Neural cell (in vitro differentiated cells): Measurements from ENCODE around the gene WBP11. TPM values are rescaled to one million over a fixed set of nuclear protein-coding genes. Genes with fewer than 3 reads are reported as not detected.

ENCODE experiments used
- H2AFZ ChIP-seq: fragments of 200-600, 300-800 bp; sonication (generic), shearing (Covaris generic); 2 replicates; pipeline ENCODE4 v1.6.0; 2014; ENCODE audit warnings: low read depth, mild to moderate bottlenecking, antibody characterized with exemption, low read length, moderate library complexity
- H3F3A ChIP-seq: fragments of 200-600 bp; shearing (Covaris generic); 2 replicates; pipeline ENCODE4 v1.6.1; 2016; ENCODE audit warnings: mild to moderate bottlenecking, moderate library complexity, mixed read lengths, antibody characterized with exemption, low read length; ENCODE audit not compliant: insufficient read depth, poor library complexity, severe bottlenecking
- H3K27ac ChIP-seq: fragments of 200-600, 300-800 bp; sonication (generic), shearing (Covaris generic); 2 replicates; pipeline ENCODE4 v1.5.1; 2014; ENCODE audit warnings: mild to moderate bottlenecking, low read length, moderate library complexity
- H3K27me3 ChIP-seq: fragments of 300-800, 200-600 bp; sonication (generic), shearing (Covaris generic); 2 replicates; pipeline ENCODE4 v1.6.0; 2014; ENCODE audit warnings: mild to moderate bottlenecking, low read depth, low read length, moderate library complexity; ENCODE audit not compliant: insufficient read depth
- H3K36me3 ChIP-seq: fragments of 300-800, 200-600 bp; sonication (generic), shearing (Covaris generic); 2 replicates; pipeline ENCODE4 v1.5.1; 2014; ENCODE audit warnings: mild to moderate bottlenecking, antibody characterized with exemption, low read length, moderate library complexity; ENCODE audit not compliant: insufficient read depth
- H3K4me2 ChIP-seq: fragments of 300-800, 200-600 bp; sonication (generic), shearing (Covaris generic); 2 replicates; pipeline ENCODE4 v1.6.0; 2014; ENCODE audit warnings: mild to moderate bottlenecking, low read length
- H3K4me3 ChIP-seq: fragments of 300-800, 200-600 bp; sonication (generic), shearing (Covaris generic); 2 replicates; pipeline ENCODE4 v1.5.1; 2014; ENCODE audit warnings: mild to moderate bottlenecking, low read length, moderate library complexity
- H3K79me2 ChIP-seq: fragments of 200-600 bp; shearing (Covaris generic); replicated peaks from 2 replicates; pipeline ENCODE4 v1.6.0; 2014; ENCODE audit warnings: mild to moderate bottlenecking, low read length, moderate library complexity; ENCODE audit not compliant: insufficient read depth
- H3K9ac ChIP-seq: fragments of 300-800, 200-600 bp; sonication (generic), shearing (Covaris generic); 2 replicates; pipeline ENCODE4 v1.6.1; 2016; ENCODE audit warnings: mild to moderate bottlenecking, low read length, mixed read lengths
- H3K9me2 ChIP-seq: fragments of 200-600 bp; shearing (Covaris generic); 2 replicates; pipeline ENCODE4 v1.6.1; 2016; ENCODE audit warnings: mild to moderate bottlenecking, low read length, mixed read lengths; ENCODE audit not compliant: insufficient read depth
- H3K9me3 ChIP-seq: fragments of 200-600, 300-800 bp; sonication (generic), shearing (Covaris generic); 2 replicates; pipeline ENCODE4 v1.6.1; 2016; ENCODE audit warnings: mild to moderate bottlenecking, mixed run types, low read length, moderate library complexity, mixed read lengths
- H4K20me1 ChIP-seq: fragments of 200-600 bp; shearing (Covaris generic); 2 replicates; pipeline ENCODE4 v1.6.1; 2016; ENCODE audit warnings: mild to moderate bottlenecking, mixed run types; ENCODE audit not compliant: insufficient read depth
- CTCF ChIP-seq: fragments of 450-650 bp; IDR thresholded peaks from 2 replicates; pipeline ENCODE4 v1.5.1; 2014; ENCODE audit warnings: antibody characterized with exemption, mild to moderate bottlenecking, moderate library complexity; ENCODE audit not compliant: poor library complexity, severe bottlenecking
- EP300 ChIP-seq: fragments of 450-650 bp; conservative IDR thresholded peaks from 2 replicates; pipeline ENCODE4 v1.6.1; 2014; ENCODE audit warnings: antibody characterized with exemption, mild to moderate bottlenecking, moderate library complexity; ENCODE audit not compliant: poor library complexity, severe bottlenecking
- EZH2 ChIP-seq: fragments of 200-600, 300-800 bp; shearing (Covaris generic), sonication (generic); IDR thresholded peaks from 2 replicates; pipeline ENCODE4 v1.6.1; 2014; ENCODE audit warnings: antibody characterized with exemption, low read length, borderline replicate concordance, mild to moderate bottlenecking; ENCODE audit not compliant: insufficient read depth, poor library complexity, severe bottlenecking
- MXI1 ChIP-seq: fragments of 450-650 bp; conservative IDR thresholded peaks from 2 replicates; pipeline ENCODE4 v1.6.1; 2014; ENCODE audit warnings: antibody characterized with exemption, mild to moderate bottlenecking; ENCODE audit not compliant: poor library complexity, severe bottlenecking
- POLR2AphosphoS5 ChIP-seq: IDR thresholded peaks from 2 replicates; pipeline ENCODE4 v1.6.1; 2012
- RAD21 ChIP-seq: fragments of 450-650 bp; conservative IDR thresholded peaks from 2 replicates; pipeline ENCODE4 v1.6.1; 2014; ENCODE audit warnings: antibody characterized with exemption, mild to moderate bottlenecking, moderate library complexity
- REST ChIP-seq: IDR thresholded peaks from 2 replicates; pipeline ENCODE4 v1.6.1; 2012; ENCODE audit warnings: borderline replicate concordance
- SMC3 ChIP-seq: fragments of 450-650 bp; conservative IDR thresholded peaks from 2 replicates; pipeline ENCODE4 v1.6.1; 2014; ENCODE audit warnings: antibody characterized with exemption, mild to moderate bottlenecking, moderate library complexity; ENCODE audit not compliant: poor library complexity
- TAF1 ChIP-seq: IDR thresholded peaks from 2 replicates; pipeline ENCODE4 v1.6.1; 2012; ENCODE audit warnings: low read depth
- polyA plus RNA-seq: library from polyadenylated mRNA; depleted of rRNA; stranded (reverse); fragments of >200 nt; gene quantifications from 2 replicates; pipeline ENCODE4 v1.2.3, GENCODE V29; 2014

WBP11 gene
- polyA plus RNA-seq, 1 donor from 2014 or later, result 12.9 TPM

GRCh38 chr12:14772946-14773345, 30.3 kb downstream of the WBP11 start:
- TF ChIP-seq SMC3 (no peak), CTCF (no peak), MXI1 (no peak), EZH2 (no peak), POLR2AphosphoS5 (no peak), EP300 (no peak), RAD21 (no peak), TAF1 (no peak), REST (no peak)
- Histone ChIP-seq H4K20me1 (no peaks in the 10 kb centered on the region), H3K27me3 (peaks cover 44% of the 10 kb centered on the region), H3K4me3 (no peak overlapping the region), H3K36me3 (no peaks in the 10 kb centered on the region), H3K4me2 (no peak overlapping the region), H3K9me2 (no peaks in the 10 kb centered on the region), H3K9ac (no peak overlapping the region), H3K79me2 (no peaks in the 10 kb centered on the region), H3K9me3 (no peaks in the 10 kb centered on the region), H3F3A (no peaks in the 10 kb centered on the region), H2AFZ (no peak overlapping the region), H3K27ac (no peak overlapping the region)

GRCh38 chr12:14771651-14772137, 31.6 kb downstream of the WBP11 start:
- no peak overlapping the region for H2AFZ ChIP-seq
- no peak overlapping the region for H3K27ac ChIP-seq

More at GRCh38 chr12:14771651-14772137, 31.6 kb downstream of the WBP11 start:
- TF ChIP-seq EP300, result no peak
- TF ChIP-seq TAF1, result no peak
- no peak for TF ChIP-seq EZH2
- no peak for TF ChIP-seq RAD21
- no peak for TF ChIP-seq CTCF
- no peak for TF ChIP-seq POLR2AphosphoS5
- TF ChIP-seq SMC3, result no peak
- TF ChIP-seq MXI1, result no peak
- TF ChIP-seq REST, result no peak
- no peak overlapping the region for H3K4me3 ChIP-seq
- H3K9me3 ChIP-seq, result no peaks in the 10 kb centered on the region
- no peaks in the 10 kb centered on the region for H3F3A ChIP-seq
- H3K9me2 ChIP-seq, result no peaks in the 10 kb centered on the region
- peaks cover 44% of the 10 kb centered on the region for H3K27me3 ChIP-seq
- no peaks in the 10 kb centered on the region for H4K20me1 ChIP-seq
- no peak overlapping the region for H3K4me2 ChIP-seq
- H3K79me2 ChIP-seq, result no peaks in the 10 kb centered on the region
- H3K36me3 ChIP-seq, result no peaks in the 10 kb centered on the region
- no peak overlapping the region for H3K9ac ChIP-seq
